Epithelial cell of proximal tubule (primary cell): ENCODE data around the gene MCTP1. TPM values are rescaled to one million over a fixed set of nuclear protein-coding genes. Genes with fewer than 3 reads are reported as not detected.
"Not testable (repeated sequence)": the region's sequence is repeated elsewhere in the genome, so short reads cannot be mapped to it uniquely, and the experiment has no call there.

Source experiments
- DNase-seq: peaks from one replicate; pipeline ENCODE4 v3.0.0-alpha.2; 2011; ENCODE audit warnings: low read depth
- H3K4me3 ChIP-seq: 2 replicates; pipeline ENCODE4 v1.5.1; 2011; ENCODE audit warnings: low read depth, mild to moderate bottlenecking, low read length
- total RNA-seq: library from RNA; depleted of rRNA; stranded (reverse); fragments of >200 nt; gene quantifications from 2 replicates; pipeline ENCODE4 v1.2.3, GENCODE V29; 2015
- TF ChIP-seq, protein P1 (sequence below): conservative IDR thresholded peaks from 2 replicates; pipeline ENCODE4 v1.5.1; 2012; ENCODE audit warnings: low read depth, mild to moderate bottlenecking, low read length

Gene MCTP1
- total RNA-seq, 1 donor from 2014 or later, result 9.7 TPM

DNA sequence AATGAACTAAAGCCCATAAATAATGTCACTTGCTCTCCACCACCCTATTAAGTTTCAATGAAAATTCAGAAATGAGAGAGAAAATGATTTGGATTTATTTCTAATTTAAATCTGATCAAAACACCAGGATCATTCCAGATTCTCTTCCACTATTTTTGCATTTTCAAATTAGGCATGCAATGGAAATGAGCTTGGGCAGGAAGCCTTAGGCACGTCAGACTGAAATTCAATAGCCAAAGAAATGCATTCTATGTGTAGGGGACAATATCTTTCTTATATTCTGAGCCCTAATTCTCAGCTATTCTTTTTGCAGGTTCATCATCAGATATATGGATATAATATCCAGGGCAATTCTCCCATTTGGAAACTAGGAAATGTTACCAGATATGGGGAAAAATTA, 132.8 kb downstream of the MCTP1 start:
- H3K4me3 ChIP-seq, result no peak overlapping the region
- no peak for DNase-seq
- TF ChIP-seq, protein P1, sequence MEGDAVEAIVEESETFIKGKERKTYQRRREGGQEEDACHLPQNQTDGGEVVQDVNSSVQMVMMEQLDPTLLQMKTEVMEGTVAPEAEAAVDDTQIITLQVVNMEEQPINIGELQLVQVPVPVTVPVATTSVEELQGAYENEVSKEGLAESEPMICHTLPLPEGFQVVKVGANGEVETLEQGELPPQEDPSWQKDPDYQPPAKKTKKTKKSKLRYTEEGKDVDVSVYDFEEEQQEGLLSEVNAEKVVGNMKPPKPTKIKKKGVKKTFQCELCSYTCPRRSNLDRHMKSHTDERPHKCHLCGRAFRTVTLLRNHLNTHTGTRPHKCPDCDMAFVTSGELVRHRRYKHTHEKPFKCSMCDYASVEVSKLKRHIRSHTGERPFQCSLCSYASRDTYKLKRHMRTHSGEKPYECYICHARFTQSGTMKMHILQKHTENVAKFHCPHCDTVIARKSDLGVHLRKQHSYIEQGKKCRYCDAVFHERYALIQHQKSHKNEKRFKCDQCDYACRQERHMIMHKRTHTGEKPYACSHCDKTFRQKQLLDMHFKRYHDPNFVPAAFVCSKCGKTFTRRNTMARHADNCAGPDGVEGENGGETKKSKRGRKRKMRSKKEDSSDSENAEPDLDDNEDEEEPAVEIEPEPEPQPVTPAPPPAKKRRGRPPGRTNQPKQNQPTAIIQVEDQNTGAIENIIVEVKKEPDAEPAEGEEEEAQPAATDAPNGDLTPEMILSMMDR, result no peak

DNA sequence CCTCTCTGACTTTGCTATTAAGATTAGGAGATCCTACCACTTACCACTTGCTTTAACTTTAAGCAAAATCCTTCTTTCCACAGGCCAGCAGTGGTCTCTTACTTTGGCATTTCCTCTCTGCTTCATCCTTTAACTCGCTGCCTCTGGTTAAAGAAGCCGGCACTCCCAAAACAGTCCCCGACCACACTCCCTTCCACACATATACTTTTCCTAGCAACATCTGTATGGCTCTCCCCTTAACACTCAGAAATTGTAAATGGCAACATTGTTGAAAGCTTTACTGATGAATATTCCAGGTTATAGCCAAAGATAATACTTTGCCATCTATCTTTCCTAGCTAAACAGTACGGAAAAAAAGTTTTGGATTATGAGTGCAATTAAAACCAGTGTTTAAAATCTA, 133.2 kb downstream of the MCTP1 start:
- DNase-seq, result no peak
- TF ChIP-seq, protein P1, result no peak
- no peak overlapping the region for H3K4me3 ChIP-seq

DNA sequence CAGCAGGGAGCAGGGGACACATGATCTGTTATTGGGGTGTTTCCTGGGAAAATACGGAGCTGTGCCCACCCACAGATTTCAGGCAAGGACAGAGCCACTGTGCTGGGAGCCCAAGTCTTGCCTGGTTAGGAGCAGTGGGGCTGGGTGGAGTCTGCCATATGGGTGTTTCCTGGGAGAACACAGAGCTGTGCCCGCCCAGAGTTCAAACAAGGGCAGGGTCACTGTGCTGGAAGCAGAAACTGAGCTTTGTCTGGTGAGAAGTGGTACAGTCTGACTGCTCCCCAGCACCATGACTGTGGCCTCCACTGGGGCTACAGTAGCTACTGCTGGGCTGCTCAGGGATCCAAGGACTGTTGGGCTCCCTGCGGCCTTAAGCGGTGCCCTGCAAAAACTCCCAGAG, 135.5 kb downstream of the MCTP1 start:
- TF ChIP-seq, protein P1, result no peak
- no peak for DNase-seq
- H3K4me3 ChIP-seq, result no peak overlapping the region

DNA sequence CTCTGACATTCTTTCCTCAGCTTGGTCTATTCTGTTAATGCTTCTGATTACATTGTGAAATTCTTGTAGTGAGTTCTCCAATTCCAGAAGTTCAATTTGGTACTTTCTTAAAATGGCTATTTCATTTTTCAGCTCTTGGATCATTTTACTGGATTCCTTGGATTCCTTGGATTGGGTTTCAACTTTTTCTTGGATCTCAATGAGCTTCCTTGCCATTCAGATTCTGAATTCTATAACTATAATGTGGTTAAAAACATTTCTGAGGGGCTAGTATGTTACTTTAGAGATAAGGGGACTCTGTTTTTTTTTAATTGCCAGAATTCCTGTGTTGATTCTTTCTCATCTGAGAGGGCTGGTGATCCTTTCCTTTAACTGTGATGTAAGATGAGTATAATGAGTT, 136.4 kb downstream of the MCTP1 start:
- no peak for DNase-seq

DNA sequence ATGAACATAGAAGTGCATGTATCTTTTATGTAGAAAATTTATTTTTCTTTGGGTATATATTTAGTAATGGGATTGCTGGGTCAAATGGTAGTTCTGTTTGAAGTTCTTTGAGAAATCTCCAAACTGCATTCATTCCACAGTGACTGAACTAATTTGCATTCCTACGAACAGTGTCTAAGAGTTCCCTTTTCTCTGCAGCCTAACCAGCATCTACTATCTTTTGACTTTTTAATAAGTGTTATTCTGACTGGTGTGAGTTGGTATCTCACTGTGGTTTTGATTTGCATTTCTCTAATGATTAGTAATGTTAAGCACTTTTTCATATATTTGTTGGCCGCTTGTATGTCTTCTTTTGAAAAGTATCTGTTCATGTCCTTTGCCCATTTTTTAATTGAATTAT, 141.0 kb downstream of the MCTP1 start:
- H3K4me3 ChIP-seq, DNase-seq: not testable (repeated sequence)

More for the DNA sequence above, 136.4 kb downstream of the MCTP1 start:
- TF ChIP-seq, protein P1, result no peak
- no peak overlapping the region for H3K4me3 ChIP-seq

DNA sequence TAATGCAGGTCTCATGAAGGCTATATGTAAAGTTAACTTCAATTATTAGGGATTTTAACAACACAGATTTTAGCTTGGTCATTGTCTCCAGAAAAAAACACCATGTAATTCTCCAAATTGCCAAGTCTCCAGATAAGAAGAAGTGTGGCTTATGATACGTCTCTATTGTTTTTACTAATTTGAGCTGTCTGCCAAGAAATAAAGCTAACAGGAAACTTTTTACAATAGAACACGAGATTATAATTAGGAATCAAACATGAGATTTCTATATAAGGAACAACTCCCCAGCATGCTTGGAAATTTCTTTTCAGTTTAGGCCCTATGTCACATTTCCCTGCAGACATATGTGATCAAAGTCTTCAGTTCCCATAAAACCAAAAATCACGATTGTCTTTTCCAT, 142.7 kb downstream of the MCTP1 start:
- TF ChIP-seq, protein P1, result no peak
- DNase-seq, result no peak

DNA sequence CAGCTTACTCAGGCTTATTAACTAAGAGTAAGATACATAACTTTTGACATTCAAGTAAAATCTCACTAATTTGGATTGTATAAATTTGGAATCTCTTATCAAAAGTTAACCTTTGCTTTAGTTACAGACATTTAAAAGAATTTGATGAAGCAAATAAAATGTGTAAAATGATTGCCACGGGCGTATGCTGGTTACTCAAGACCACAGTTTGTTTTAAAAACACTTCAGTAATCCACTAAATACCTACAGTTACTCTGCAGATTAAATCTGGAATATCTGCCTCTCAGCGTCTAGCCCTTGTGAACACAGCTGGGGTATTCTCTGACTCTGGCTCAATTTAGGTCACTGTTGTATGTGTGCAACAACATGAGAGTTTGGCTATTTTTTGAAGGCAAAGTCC, 143.8 kb downstream of the MCTP1 start:
- TF ChIP-seq, protein P1, result no peak
- no peak for DNase-seq

More for the DNA sequence above, 142.7 kb downstream of the MCTP1 start:
- no peak overlapping the region for H3K4me3 ChIP-seq

DNA sequence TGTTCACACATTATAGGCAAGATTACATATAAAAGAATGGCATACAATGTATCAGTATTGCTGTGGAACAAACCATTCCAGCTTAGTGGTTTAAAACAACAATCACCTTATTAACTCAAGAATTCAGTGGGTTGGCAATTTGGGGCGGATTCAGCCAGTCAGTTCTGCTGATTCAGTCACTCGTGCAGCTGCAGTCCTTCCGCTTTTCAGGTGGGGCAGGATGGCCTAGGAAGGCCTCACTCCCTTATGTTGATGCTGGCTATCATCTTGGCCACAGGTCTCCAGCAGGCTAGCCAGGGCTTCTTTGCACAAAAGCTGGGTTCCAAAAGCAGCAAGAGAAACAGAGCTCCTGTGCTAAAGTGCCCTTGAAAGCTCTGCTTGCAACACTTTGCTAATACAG, 150.6 kb downstream of the MCTP1 start:
- H3K4me3 ChIP-seq, result no peak overlapping the region
- TF ChIP-seq, protein P1, result no peak
- no peak for DNase-seq

More for the DNA sequence above, 143.8 kb downstream of the MCTP1 start:
- no peak overlapping the region for H3K4me3 ChIP-seq
